HG03095 (cell line): ENCODE results near the gene ITCH.
"Not testable (repeated sequence)": the region's sequence is repeated elsewhere in the genome, so short reads cannot be mapped to it uniquely, and the experiment has no call there.

Experiments used
- ATAC-seq: cut with Tn5 transposase; IDR thresholded peaks from one replicate; pipeline ENCODE4 v1.9.1; 2021; ENCODE audit warnings: moderate library complexity; ENCODE audit not compliant: unreplicated experiment

The ITCH gene

GRCh38 chr20:34449674-34450592, 86.9 kb downstream of the ITCH start:
- no peak for ATAC-seq

DNA sequence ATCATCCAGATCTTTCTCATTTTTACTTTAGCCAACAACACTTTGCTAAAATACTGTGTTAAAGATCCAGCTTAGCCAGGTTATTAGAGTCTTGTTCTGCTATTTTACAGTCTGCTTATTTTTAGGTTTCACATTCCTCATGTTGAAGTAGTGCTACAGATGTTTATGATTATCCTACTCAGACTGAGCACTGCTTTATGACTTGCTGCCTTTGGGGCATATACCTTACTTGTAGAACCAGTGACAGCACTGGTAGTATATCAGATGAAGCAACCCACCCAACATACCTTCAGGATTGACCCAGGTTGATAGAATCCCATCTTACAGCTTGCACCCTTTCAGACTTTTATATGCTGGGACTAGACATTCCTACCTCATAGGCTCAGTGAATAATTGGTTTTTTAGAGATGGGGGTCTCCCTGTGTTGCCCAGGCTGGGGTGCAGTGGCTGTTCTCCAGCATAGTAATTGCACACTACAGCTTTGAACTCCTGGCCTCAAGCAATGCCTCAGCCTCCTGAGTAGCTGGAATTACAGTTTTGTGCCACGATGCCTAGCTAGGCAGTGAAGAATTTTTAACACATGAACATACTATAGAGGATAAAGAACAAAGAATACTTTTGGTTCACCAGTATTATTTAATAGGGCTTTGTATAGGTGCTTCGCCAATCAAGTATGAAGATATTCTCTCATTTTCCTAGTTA, 89.4 kb downstream of the ITCH start:
- ATAC-seq = no peak

DNA sequence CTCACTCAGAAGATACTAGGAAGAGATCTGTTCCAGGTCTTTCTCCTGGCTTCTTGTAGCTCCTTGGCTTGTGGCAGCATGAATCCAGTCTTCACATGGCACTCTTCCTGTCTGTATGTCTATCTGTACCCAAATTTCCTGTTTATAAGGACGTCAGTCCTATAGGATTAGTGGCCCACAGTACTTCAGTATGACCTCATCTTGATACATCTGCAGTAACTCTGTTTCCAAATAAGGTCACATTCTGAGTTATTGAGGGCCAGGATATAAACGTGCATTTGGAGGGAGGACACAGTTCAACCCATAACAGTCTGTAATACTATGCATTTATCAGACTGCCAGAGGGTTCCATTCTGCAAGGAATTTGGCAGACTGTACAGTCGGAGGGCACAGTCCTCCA, 95.6 kb downstream of the ITCH start:
- ATAC-seq = no peak

- no peak for ATAC-seq
Measured at GRCh38 chr20:34459209-34459897, 96.3 kb downstream of the ITCH start.

DNA sequence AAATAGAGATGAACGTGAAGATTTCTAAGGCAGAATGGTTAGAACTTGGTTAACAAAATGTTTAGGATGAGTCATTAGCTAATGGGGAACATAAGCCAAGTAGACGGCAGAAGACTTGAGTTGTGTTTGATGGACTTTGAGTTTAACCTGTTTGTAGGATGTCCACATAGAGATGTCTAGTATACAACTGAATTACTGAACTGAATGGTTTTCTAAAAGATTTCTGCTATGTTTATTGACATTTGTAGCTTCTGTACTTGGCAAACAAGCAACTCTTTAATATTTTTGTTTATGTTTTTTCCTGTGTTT, 98.7 kb downstream of the ITCH start:
- ATAC-seq = no peak

GRCh38 chr20:34468951-34469350, 105.9 kb downstream of the ITCH start:
- ATAC-seq = no peak

DNA sequence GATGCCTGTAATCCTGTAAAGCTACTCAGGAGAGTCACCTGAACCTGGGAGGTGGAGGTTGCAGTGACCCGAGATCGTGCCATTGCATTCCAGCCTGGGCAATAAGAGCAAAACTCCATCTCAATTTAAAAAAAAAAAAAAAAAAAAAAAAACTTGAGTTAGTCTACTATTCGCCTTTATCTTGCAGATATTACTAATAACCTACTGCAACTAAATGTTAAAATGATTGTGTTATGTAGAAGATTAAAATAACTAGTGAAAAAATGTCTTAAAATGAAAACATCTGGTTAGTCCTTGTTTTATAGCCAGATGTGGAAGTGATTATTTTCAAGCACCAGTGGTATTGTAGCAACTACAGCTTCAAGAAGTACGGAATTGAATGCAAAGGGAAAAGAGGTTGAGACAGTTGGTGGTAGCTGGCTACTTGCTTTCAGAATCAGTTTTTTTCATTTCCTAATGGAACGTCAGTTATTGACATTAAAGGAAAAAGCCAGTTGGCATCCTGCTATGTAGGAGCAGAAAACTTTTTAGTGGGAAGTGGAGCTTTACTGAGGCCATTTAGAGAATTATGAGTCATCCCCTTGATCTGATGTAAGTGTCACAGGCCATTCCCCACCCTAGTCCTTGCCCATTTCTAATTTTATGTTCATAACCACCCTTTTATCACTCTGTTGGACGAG, 109.3 kb downstream of the ITCH start:
- no peak for ATAC-seq

- ATAC-seq = no peak
Measured at GRCh38 chr20:34473262-34473883, 110.3 kb downstream of the ITCH start.

DNA sequence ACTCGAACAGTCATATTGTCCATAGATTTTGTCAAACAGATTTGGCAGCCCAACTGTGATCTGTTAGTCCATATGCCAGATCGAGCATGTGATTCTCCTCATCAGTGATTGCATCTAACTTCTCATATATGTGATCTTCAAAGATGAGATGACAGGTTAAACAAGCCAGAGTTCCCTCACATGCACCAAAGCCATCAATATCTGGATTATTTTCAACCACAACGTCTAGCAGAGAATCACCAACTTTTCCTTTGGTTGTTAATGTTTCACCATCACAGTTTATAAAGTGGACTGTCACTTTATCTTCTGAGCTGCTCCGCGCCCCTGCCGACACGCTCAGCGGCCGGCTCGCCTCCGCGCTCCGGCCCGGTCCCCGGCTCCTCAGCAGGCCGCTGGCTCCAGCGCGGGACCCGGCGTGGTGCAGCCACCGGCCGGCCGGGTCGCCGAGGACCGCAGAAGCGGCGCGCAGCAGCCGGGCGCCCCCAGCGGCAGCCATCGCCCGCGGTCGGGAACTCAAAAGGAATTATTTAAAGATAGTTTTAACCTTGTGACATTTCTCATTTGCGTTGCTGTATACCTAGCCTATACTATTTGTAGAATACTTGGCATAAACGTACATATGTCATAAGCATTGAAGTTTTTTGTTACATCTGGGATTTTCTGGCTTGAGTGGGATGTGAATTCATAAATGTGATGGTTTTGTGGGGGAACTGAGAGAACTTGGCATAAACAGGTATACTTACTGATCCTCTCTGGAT, 113.1 kb downstream of the ITCH start:
- peak; percentile 52 for ATAC-seq

GRCh38 chr20:34479627-34480026, 116.6 kb downstream of the ITCH start:
- no peak for ATAC-seq

DNA sequence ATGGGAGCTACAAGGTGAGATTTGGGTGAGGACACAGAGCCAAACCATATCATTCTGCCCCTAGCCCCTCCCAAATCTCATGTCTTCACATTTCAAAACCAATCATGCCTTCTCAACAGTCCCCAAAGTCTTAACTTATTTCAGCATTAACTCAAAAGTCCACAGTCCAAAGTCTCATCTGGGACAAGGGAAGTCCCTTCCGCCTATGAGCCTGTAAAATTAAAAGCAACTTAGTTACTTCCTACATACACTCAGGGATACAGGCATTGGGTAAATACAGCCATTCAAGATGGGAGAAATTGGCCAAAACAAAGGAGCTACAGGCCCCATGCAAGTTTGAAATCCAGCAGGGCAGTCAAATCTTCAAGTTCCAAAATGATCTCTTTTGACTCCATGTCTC, 119.1 kb downstream of the ITCH start:
- ATAC-seq = not testable (repeated sequence)

DNA sequence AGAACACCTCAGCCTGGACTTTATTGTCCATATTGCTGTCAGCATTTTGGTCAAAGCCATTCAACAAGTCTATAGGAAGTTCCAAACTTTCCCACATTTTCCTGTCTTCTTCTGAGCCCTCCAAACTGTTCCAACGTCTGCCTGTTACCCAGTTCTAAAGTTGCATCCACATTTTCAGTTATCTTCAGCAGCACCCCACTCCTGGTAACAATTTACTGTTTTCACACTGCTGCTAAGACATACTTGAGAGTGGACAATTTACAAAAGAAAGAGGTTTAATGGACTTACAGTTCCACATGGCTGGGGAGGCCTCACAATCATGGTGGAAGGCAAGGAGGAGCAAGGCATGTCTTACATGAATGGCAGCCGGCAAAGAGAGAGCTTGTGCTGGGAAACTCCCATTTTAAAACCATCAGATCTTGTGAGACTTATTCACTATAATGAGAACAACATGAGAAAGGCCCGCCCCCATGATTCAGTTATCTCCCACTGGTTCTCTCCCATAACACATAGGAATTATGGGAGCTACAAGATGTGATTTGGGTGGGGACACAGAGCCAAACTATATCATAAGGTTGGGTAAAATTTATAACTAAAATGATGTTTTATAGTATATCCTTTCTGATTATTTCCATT, 120.6 kb downstream of the ITCH start:
- ATAC-seq = not testable (repeated sequence)

- ATAC-seq = no peak
Measured at GRCh38 chr20:34485068-34485634, 122.1 kb downstream of the ITCH start.

DNA sequence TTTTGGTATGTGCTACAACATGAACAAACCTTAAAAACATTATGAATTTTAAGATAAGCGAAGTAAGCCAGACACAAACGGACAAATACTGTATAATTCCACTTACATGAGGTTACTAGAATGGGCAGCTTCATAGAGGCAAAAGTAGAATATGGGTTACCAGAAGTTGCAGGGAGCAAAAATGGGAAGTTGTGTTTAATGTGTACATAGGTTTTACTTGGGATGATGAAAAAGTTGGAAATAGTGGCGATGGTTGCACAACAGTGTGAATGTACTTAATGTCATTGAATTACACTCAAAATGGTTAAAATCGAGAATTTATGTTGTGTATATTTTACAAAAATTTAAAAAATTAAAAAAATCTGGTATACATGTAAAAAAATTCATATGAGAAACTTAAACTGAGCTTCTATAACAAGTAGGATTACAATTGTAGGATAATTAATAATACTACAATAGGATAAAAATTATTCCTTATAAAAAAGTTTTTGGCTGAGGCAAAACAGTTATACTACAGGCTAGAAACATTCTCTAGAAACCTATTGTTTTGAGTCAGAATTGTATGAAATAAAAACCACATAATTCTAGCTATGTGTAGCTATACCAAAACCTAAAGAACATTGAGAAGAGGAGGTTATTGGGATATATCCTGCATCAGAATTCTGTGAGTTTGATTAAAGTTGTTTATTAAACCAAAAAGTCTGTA, 128.3 kb downstream of the ITCH start:
- ATAC-seq = no peak

- ATAC-seq = no peak
Measured at GRCh38 chr20:34491932-34492509, 128.9 kb downstream of the ITCH start.

- no peak for ATAC-seq
Measured at GRCh38 chr20:34493646-34494045, 130.6 kb downstream of the ITCH start.

DNA sequence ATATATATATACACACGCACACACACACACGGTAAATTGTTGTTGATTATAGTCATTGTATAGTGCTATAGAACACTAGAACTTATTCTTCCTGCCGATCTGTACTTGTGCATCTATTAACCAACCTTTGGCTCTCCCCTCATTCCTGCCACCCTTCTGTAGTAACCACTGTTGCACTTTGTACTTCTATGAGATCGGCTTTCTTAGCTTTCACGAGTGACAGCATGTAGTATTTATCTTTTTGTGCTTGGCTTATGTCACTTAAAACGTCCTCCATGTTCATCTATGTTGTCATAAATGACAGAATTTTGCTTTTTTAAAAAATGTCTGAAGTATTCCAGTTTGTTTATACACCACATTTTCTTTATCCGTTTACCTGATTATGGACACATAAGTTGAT, 132.2 kb downstream of the ITCH start:
- no peak for ATAC-seq

GRCh38 chr20:34495916-34496315, 132.8 kb downstream of the ITCH start:
- no peak for ATAC-seq
